ENCODE results near the gene DNMT3A.

DNA sequence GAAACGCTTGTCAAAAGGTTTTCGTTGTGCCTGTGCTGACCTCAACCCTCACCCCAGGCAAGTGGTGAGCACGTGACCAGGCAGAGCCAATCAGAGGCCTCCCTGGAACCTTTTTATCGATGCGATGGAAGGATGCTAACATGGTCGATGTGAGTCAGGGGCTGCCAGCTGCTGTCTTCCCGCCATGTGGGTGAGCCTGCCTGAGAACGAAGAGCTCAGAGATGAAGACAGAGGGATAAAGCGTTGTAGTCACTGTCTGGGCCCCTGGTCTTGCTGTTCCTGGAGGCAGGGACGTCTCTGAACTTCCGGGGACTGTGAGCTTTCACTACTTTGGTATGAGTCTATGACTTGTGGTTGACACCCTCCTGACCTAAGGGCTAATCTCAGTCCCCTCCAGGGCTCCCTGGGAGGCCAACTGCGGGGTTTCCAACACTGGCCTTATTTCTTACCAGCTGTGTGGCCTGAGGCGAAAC is 18.6 kb downstream of the DNMT3A start:
- TF ChIP-seq, protein P1, sequence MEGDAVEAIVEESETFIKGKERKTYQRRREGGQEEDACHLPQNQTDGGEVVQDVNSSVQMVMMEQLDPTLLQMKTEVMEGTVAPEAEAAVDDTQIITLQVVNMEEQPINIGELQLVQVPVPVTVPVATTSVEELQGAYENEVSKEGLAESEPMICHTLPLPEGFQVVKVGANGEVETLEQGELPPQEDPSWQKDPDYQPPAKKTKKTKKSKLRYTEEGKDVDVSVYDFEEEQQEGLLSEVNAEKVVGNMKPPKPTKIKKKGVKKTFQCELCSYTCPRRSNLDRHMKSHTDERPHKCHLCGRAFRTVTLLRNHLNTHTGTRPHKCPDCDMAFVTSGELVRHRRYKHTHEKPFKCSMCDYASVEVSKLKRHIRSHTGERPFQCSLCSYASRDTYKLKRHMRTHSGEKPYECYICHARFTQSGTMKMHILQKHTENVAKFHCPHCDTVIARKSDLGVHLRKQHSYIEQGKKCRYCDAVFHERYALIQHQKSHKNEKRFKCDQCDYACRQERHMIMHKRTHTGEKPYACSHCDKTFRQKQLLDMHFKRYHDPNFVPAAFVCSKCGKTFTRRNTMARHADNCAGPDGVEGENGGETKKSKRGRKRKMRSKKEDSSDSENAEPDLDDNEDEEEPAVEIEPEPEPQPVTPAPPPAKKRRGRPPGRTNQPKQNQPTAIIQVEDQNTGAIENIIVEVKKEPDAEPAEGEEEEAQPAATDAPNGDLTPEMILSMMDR (conservative IDR thresholded peaks at IDR 0.05; ENCODE audit: low read depth in 2 of 2), result no peak
- TF ChIP-seq POLR2AphosphoS5 (IDR thresholded peaks at IDR 0.05; ENCODE audit: low read depth) (no peak), EZH2 (IDR thresholded peaks at IDR 0.05; ENCODE audit: low read depth, unreplicated experiment) (no peak), EZH2phosphoT487 (IDR thresholded peaks at IDR 0.05; ENCODE audit: unreplicated experiment) (no peak), CREB1 (CRISPR knock-in tag; IDR thresholded peaks at IDR 0.05; ENCODE audit: low read depth) (no peak), NANOG (IDR thresholded peaks at IDR 0.05; ENCODE audit: borderline replicate concordance) (no peak), JUNB (IDR thresholded peaks at IDR 0.05; ENCODE audit: unreplicated experiment) (no peak)
- TF ChIP-seq, protein P2, sequence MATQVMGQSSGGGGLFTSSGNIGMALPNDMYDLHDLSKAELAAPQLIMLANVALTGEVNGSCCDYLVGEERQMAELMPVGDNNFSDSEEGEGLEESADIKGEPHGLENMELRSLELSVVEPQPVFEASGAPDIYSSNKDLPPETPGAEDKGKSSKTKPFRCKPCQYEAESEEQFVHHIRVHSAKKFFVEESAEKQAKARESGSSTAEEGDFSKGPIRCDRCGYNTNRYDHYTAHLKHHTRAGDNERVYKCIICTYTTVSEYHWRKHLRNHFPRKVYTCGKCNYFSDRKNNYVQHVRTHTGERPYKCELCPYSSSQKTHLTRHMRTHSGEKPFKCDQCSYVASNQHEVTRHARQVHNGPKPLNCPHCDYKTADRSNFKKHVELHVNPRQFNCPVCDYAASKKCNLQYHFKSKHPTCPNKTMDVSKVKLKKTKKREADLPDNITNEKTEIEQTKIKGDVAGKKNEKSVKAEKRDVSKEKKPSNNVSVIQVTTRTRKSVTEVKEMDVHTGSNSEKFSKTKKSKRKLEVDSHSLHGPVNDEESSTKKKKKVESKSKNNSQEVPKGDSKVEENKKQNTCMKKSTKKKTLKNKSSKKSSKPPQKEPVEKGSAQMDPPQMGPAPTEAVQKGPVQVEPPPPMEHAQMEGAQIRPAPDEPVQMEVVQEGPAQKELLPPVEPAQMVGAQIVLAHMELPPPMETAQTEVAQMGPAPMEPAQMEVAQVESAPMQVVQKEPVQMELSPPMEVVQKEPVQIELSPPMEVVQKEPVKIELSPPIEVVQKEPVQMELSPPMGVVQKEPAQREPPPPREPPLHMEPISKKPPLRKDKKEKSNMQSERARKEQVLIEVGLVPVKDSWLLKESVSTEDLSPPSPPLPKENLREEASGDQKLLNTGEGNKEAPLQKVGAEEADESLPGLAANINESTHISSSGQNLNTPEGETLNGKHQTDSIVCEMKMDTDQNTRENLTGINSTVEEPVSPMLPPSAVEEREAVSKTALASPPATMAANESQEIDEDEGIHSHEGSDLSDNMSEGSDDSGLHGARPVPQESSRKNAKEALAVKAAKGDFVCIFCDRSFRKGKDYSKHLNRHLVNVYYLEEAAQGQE (IDR thresholded peaks at IDR 0.05; ENCODE audit: unreplicated experiment), result no peak
- TF ChIP-seq, protein P3, sequence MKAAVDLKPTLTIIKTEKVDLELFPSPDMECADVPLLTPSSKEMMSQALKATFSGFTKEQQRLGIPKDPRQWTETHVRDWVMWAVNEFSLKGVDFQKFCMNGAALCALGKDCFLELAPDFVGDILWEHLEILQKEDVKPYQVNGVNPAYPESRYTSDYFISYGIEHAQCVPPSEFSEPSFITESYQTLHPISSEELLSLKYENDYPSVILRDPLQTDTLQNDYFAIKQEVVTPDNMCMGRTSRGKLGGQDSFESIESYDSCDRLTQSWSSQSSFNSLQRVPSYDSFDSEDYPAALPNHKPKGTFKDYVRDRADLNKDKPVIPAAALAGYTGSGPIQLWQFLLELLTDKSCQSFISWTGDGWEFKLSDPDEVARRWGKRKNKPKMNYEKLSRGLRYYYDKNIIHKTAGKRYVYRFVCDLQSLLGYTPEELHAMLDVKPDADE (IDR thresholded peaks at IDR 0.05), result no peak

Data from GM23338 (cell line).